MM.1S (cell line): ENCODE results near the gene ARPIN.

ENCODE experiments used
- CTCF ChIP-seq: fragments of 300-600 bp; sonication (generic); IDR thresholded peaks from 2 replicates; pipeline ENCODE4 v1.5.1; 2016; ENCODE audit warnings: antibody characterized with exemption, low read length, mixed read lengths
- EZH2 ChIP-seq: fragments of 300-600 bp; sonication (generic); optimal IDR thresholded peaks from 2 replicates; pipeline ENCODE3; 2017; ENCODE audit warnings: low read depth, mild to moderate bottlenecking, antibody characterized with exemption, low read length, mixed read lengths

GRCh38 chr15:89848970-89849292, 63.8 kb downstream of the ARPIN start:
- TF ChIP-seq CTCF (no peak), EZH2 (no peak)
